Left ventricle myocardium inferior (tissue), 1 donor: ENCODE results near the gene POU2F1. TPM values are rescaled to one million over a fixed set of nuclear protein-coding genes. Genes with fewer than 3 reads are reported as not detected.

ENCODE experiments used
- DNase-seq: peaks from one replicate; pipeline ENCODE4 v3.0.0-alpha.2; 2020
- H3K27ac ChIP-seq: fragments of 200-600 bp; replicated peaks from 2 replicates; pipeline ENCODE4 v1.8.0; 2021
- H3K27me3 ChIP-seq: fragments of 200-600 bp; 2 replicates; pipeline ENCODE4 v1.8.0; 2021; ENCODE audit warnings: low read depth
- H3K36me3 ChIP-seq: fragments of 200-600 bp; 2 replicates; pipeline ENCODE4 v1.8.0; 2021
- H3K4me1 ChIP-seq: fragments of 200-600 bp; 2 replicates; pipeline ENCODE4 v1.8.0; 2021
- H3K4me3 ChIP-seq: fragments of 200-600 bp; 2 replicates; pipeline ENCODE4 v1.8.0; 2021; ENCODE audit warnings: mild to moderate bottlenecking, moderate library complexity
- H3K9me3 ChIP-seq: fragments of 200-600 bp; replicated peaks from 2 replicates; pipeline ENCODE4 v1.8.0; 2021
- intact Hi-C: fragments of 100-400 bp; cut with micrococcal nuclease; formaldehyde crosslinking; loops from one replicate; pipeline ENCODE4 v1.11.0; 2022
- total RNA-seq: library from RNA; stranded (reverse); fragmentation: NEBNext Ultra II Directional; extraction: Animal tissue kit (Norgen Biotek cat#: 25700); gene quantifications from one replicate; pipeline ENCODE4 v1.2.1, GENCODE V29; 2021
- TF ChIP-seq, protein P1 (sequence below): fragments of 200-600 bp; IDR thresholded peaks from 2 replicates; pipeline ENCODE4 v1.8.0; 2021; ENCODE audit warnings: antibody characterized with exemption, mild to moderate bottlenecking, borderline replicate concordance
- donor health status: DM: no; HTN: yes; CAD: no; lungs with severe emphysema.

The POU2F1 gene
- total RNA-seq, 1 donor from 2014 or later = 7.5 TPM

- no peak for DNase-seq
- Histone ChIP-seq H3K4me3 (no peak overlapping the region), H3K27ac (no peak overlapping the region), H3K27me3 (no peaks in the 10 kb centered on the region), H3K9me3 (no peaks in the 10 kb centered on the region), H3K36me3 (no peaks in the 10 kb centered on the region), H3K4me1 (peaks cover 27% of the 10 kb centered on the region)
- TF ChIP-seq, protein P1, sequence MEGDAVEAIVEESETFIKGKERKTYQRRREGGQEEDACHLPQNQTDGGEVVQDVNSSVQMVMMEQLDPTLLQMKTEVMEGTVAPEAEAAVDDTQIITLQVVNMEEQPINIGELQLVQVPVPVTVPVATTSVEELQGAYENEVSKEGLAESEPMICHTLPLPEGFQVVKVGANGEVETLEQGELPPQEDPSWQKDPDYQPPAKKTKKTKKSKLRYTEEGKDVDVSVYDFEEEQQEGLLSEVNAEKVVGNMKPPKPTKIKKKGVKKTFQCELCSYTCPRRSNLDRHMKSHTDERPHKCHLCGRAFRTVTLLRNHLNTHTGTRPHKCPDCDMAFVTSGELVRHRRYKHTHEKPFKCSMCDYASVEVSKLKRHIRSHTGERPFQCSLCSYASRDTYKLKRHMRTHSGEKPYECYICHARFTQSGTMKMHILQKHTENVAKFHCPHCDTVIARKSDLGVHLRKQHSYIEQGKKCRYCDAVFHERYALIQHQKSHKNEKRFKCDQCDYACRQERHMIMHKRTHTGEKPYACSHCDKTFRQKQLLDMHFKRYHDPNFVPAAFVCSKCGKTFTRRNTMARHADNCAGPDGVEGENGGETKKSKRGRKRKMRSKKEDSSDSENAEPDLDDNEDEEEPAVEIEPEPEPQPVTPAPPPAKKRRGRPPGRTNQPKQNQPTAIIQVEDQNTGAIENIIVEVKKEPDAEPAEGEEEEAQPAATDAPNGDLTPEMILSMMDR = no peak
- intact Hi-C loops = no loop called here
Observed at GRCh38 chr1:167431261-167431908, 210.7 kb downstream of the POU2F1 start.

- Histone ChIP-seq H3K9me3 (no peaks in the 10 kb centered on the region), H3K4me1 (peaks cover 27% of the 10 kb centered on the region), H3K36me3 (no peaks in the 10 kb centered on the region), H3K4me3 (no peak overlapping the region), H3K27ac (no peak overlapping the region), H3K27me3 (peaks cover 3% of the 10 kb centered on the region)
- TF ChIP-seq, protein P1 = no peak
- intact Hi-C loops = no loop called here
- no peak for DNase-seq
Observed at GRCh38 chr1:167431909-167432650, 211.4 kb downstream of the POU2F1 start.

DNA sequence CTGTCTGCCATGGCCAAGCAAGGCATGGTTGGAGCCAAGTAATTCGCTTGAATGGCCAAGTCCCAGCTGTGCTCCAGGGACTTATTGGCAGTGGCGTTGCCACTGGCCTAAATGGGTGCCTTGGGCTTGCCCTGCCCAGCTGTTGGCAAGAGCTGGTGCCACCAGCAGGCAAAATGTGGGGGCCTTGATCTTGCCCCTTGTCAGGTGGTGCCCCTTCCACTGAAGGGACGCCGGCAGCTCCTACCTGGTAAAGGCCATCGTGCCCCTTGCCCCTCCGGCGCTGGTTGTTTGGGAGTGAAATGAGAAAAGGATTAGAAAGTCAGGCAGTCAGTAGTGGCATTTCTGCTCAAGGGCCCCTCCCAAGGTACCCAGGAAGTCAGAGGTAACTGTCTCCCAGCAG lies 212.1 kb downstream of the POU2F1 start:
- intact Hi-C loops = no loop called here
- Histone ChIP-seq H3K27ac (no peak overlapping the region), H3K27me3 (peaks cover 3% of the 10 kb centered on the region), H3K9me3 (no peaks in the 10 kb centered on the region), H3K4me3 (no peak overlapping the region), H3K36me3 (no peaks in the 10 kb centered on the region), H3K4me1 (peaks cover 21% of the 10 kb centered on the region)
- TF ChIP-seq, protein P1 = no peak
- DNase-seq = no peak

- DNase-seq = no peak
- Histone ChIP-seq H3K4me3 (no peak overlapping the region), H3K27me3 (peaks cover 14% of the 10 kb centered on the region), H3K4me1 (peaks cover 10% of the 10 kb centered on the region), H3K9me3 (no peaks in the 10 kb centered on the region), H3K36me3 (no peaks in the 10 kb centered on the region), H3K27ac (no peak overlapping the region)
- TF ChIP-seq, protein P1 = no peak
- intact Hi-C loops = no loop called here
Observed at GRCh38 chr1:167433884-167434283, 213.2 kb downstream of the POU2F1 start.

DNA sequence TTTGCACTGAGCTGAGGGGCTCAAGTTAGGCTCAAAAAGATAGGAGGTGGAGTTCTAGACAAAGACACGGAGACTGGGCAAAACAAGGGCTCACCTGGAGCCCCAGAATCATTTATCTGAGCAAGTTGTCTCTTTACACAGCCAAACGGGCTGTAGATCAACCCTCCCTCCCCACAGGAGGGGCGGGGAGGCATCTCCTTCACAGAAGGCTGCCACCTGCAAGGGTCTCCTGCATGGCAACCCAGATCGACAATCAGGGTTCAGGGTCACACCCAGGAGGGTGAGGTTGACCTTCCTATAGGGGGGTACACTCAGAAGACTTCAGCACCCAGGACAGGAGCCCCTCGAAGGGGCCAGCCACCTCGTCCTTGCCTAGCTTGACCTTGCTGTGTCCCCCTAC lies 213.6 kb downstream of the POU2F1 start:
- DNase-seq = no peak
- H3K4me1 ChIP-seq = peaks cover 13% of the 10 kb centered on the region
- peaks cover 18% of the 10 kb centered on the region for H3K27me3 ChIP-seq
- TF ChIP-seq, protein P1 = no peak
- H3K36me3 ChIP-seq = no peaks in the 10 kb centered on the region
- H3K9me3 ChIP-seq = no peaks in the 10 kb centered on the region
- intact Hi-C loops = no loop called here
- H3K4me3 ChIP-seq = no peak overlapping the region
- no peak overlapping the region for H3K27ac ChIP-seq
